Measurements from ENCODE around the gene FOXP1. TPM values are rescaled to one million over a fixed set of nuclear protein-coding genes. Genes with fewer than 3 reads are reported as not detected.

Gene FOXP1
- total and polyA plus RNA-seq, 9 of the 15 experiments (the other 6 are each of a cell fraction or from before 2014, with no cell fraction given), result 7.7 to 34.5 (median 13.7) TPM

DNA sequence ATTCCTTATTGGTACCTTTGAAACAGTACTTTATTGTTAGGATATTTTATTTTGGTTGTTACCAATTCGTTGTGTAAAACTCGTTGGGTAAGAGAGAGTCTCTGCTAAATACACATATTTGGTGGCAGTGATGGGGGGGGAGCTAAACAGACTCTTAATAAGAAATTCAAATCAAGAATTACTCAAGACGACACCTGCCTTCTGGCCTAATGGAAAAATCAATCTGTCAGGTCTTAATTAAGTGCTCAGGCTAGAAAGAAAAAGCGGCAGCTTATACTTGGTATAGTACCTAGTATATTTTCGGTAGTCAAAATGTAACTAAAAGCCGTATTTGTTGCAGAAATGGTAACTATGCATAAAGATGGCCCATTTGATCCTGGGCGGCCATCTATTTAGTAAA lies 18.2 kb downstream of the FOXP1 start:
- Histone ChIP-seq H3K79me2 (ENCODE audit: control insufficient read depth, insufficient read depth, low read length) (no peaks in the 10 kb centered on the region), H3K4me1 (replicated peaks in 1 of 2; ENCODE audit: control insufficient read depth in 2 of 2, insufficient read depth in 2 of 2, low read length in 2 of 2) (no peaks in the 10 kb centered on the region), H3K27me3 (ENCODE audit: control insufficient read depth in 2 of 2, insufficient read depth in 2 of 2, low read length in 2 of 2) (no peaks in the 10 kb centered on the region), H3K4me3 (no peak overlapping the region), H3K9ac (ENCODE audit: insufficient read depth in 1 of 2, low read depth in 2 of 2, low read length in 2 of 2) (no peak overlapping the region), H3K9me1 (ENCODE audit: control insufficient read depth, insufficient read depth, low read length) (no peaks in the 10 kb centered on the region), H3K36me3 (ENCODE audit: control insufficient read depth, insufficient read depth, low read length) (0 out of 3 replicates have a peak, but pooled peaks cover 3% of the 10 kb centered on the region), H3K27ac (ENCODE audit: extremely low read depth, low read depth, low read length) (no peak overlapping the region), H3K4me2 (ENCODE audit: insufficient read depth, low read length) (no peak overlapping the region), H4K20me1 (replicated peaks; ENCODE audit: control insufficient read depth, insufficient read depth, low read length) (no peaks in the 10 kb centered on the region), H3K9me3 (replicated peaks; ENCODE audit: control insufficient read depth, insufficient read depth, low read depth, low read length) (no peaks in the 10 kb centered on the region), H2AFZ (ENCODE audit: low read depth, low read length) (no peak overlapping the region)
- TF ChIP-seq FIP1L1 (IDR thresholded peaks at IDR 0.05; ENCODE audit: low read depth, low read length, poor library complexity, severe bottlenecking), result no peak
- TF ChIP-seq KLF6 (CRISPR knock-in tag; IDR thresholded peaks at IDR 0.05; ENCODE audit: borderline replicate concordance), result no peak
- TF ChIP-seq FOXA1 (IDR thresholded peaks at IDR 0.05; ENCODE audit: borderline replicate concordance), result no peak
- no peak for TF ChIP-seq GATA2 (CRISPR knock-in tag; IDR thresholded peaks at IDR 0.05)
- no peak for TF ChIP-seq GABPB2 (CRISPR knock-in tag; conservative IDR thresholded peaks at IDR 0.05)
- no peak for TF ChIP-seq ZNF274 (IDR thresholded peaks at IDR 0.05; ENCODE audit: borderline replicate concordance, low read depth, low read length)
- TF ChIP-seq, protein P1, sequence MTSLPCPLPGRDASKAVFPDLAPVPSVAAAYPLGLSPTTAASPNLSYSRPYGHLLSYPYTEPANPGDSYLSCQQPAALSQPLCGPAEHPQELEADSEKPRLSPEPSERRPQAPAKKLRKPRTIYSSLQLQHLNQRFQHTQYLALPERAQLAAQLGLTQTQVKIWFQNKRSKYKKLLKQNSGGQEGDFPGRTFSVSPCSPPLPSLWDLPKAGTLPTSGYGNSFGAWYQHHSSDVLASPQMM (CRISPR knock-in tag; IDR thresholded peaks at IDR 0.05), result no peak
- WGBS (ENCODE audit: insufficient coverage, low coverage, missing lambda C conversion rate), result 79% methylated on average over 6 of the region's 7 CpGs
- POLR2A ChIA-PET, result no interaction called here
- DNase-seq (ENCODE audit: extremely low read depth in 1 of 4, low spot score in 3 of 4), result no peak
- in situ Hi-C loops (cut with MboI) (no loop called here), intact Hi-C loops (cut with micrococcal nuclease) (no loop called here)
- ATAC-seq, result no peak
- BruUV-seq (replicated peaks), result no TSS peak
- CTCF ChIA-PET (ENCODE audit: low intra/inter-chr PET ratio), result no interaction called here
- no peak for FAIRE-seq
